ENCODE measurements around the gene IER2.
"Not testable (repeated sequence)": the region's sequence is repeated elsewhere in the genome, so short reads cannot be mapped to it uniquely, and the experiment has no call there.

IER2 gene

GRCh38 chr19:13181747-13182388 lies 31.7 kb downstream of the IER2 start:
- Histone ChIP-seq H3K36me3 (ENCODE audit: low read depth) (no peaks in the 10 kb centered on the region), H3K9me3 (ENCODE audit: severe bottlenecking) (no peaks in the 10 kb centered on the region), H3K27ac (ENCODE audit: poor library complexity, severe bottlenecking) (no peak overlapping the region), H3K4me3 (ENCODE audit: severe bottlenecking) (no peak overlapping the region), H3K27me3 (ENCODE audit: insufficient read depth, poor library complexity, severe bottlenecking) (no peaks in the 10 kb centered on the region), H3K4me1 (ENCODE audit: insufficient read depth, poor library complexity, severe bottlenecking) (no peaks in the 10 kb centered on the region)
- DNase-seq (ENCODE audit: low spot score), result no peak
- peak; percentile 23; the same call in 2 of the 3 replicates for ATAC-seq (ENCODE audit: low read depth)
- TF ChIP-seq, protein P1, sequence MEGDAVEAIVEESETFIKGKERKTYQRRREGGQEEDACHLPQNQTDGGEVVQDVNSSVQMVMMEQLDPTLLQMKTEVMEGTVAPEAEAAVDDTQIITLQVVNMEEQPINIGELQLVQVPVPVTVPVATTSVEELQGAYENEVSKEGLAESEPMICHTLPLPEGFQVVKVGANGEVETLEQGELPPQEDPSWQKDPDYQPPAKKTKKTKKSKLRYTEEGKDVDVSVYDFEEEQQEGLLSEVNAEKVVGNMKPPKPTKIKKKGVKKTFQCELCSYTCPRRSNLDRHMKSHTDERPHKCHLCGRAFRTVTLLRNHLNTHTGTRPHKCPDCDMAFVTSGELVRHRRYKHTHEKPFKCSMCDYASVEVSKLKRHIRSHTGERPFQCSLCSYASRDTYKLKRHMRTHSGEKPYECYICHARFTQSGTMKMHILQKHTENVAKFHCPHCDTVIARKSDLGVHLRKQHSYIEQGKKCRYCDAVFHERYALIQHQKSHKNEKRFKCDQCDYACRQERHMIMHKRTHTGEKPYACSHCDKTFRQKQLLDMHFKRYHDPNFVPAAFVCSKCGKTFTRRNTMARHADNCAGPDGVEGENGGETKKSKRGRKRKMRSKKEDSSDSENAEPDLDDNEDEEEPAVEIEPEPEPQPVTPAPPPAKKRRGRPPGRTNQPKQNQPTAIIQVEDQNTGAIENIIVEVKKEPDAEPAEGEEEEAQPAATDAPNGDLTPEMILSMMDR (IDR thresholded peaks at IDR 0.05; ENCODE audit: poor library complexity, severe bottlenecking), result no peak

GRCh38 chr19:13184926-13185325 lies 34.7 kb downstream of the IER2 start:
- not testable (repeated sequence) for H3K27ac ChIP-seq (ENCODE audit: poor library complexity, severe bottlenecking); H3K9me3 ChIP-seq (ENCODE audit: severe bottlenecking); DNase-seq (ENCODE audit: low spot score); H3K27me3 ChIP-seq (ENCODE audit: insufficient read depth, poor library complexity, severe bottlenecking); H3K4me3 ChIP-seq (ENCODE audit: severe bottlenecking); H3K36me3 ChIP-seq (ENCODE audit: low read depth); H3K4me1 ChIP-seq (ENCODE audit: insufficient read depth, poor library complexity, severe bottlenecking); ATAC-seq (ENCODE audit: low read depth)

GRCh38 chr19:13185763-13186657 lies 35.8 kb downstream of the IER2 start:
- not testable (repeated sequence) for H3K36me3 ChIP-seq (ENCODE audit: low read depth); H3K27ac ChIP-seq (ENCODE audit: poor library complexity, severe bottlenecking); DNase-seq (ENCODE audit: low spot score); ATAC-seq (ENCODE audit: low read depth); H3K4me1 ChIP-seq (ENCODE audit: insufficient read depth, poor library complexity, severe bottlenecking); H3K9me3 ChIP-seq (ENCODE audit: severe bottlenecking); H3K4me3 ChIP-seq (ENCODE audit: severe bottlenecking); H3K27me3 ChIP-seq (ENCODE audit: insufficient read depth, poor library complexity, severe bottlenecking)

DNA sequence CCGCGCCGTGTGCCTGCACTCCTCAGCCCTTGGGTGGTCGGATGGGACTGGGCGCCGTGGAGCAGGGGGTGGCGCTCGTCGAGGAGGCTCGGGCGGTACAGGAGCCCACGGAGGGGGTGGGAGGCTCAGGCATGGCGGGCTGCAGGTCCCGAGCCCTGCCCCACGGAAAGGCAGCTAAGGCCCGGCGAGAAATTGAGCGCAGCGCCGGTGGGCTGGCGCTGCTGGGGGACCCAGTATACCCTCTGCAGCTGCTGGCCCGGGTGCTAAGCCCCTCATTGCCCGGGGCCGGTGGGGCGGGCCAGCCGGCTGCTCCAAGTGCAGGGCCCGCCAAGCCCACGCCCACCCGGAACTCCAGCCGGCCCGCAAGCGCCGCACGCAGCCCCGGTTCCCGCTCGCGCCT lies 36.5 kb downstream of the IER2 start:
- H3K9me3 ChIP-seq (ENCODE audit: severe bottlenecking); H3K27me3 ChIP-seq (ENCODE audit: insufficient read depth, poor library complexity, severe bottlenecking); DNase-seq (ENCODE audit: low spot score); H3K4me3 ChIP-seq (ENCODE audit: severe bottlenecking); H3K27ac ChIP-seq (ENCODE audit: poor library complexity, severe bottlenecking); H3K36me3 ChIP-seq (ENCODE audit: low read depth); H3K4me1 ChIP-seq (ENCODE audit: insufficient read depth, poor library complexity, severe bottlenecking); ATAC-seq (ENCODE audit: low read depth): not testable (repeated sequence)

DNA sequence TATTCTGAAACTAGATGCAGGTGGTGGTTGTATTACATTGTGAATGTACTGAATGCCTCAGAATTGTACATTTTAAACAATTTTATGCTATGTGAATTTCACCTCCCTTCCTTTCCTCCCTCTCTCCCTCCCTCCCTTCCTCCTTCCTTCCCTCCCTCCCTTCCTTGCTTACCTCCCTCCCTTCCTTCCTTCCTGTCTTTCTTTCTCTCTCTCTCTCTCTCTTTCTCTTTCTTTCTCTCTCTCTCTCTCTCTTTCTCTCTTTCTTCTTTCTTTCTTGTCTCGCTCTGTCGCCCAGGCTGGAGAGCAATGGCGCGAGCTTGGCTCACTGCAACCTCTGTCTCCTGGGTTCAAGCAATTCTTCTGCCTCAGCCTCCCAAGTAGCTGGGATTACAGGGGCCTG lies 37.2 kb downstream of the IER2 start:
- ATAC-seq (ENCODE audit: low read depth) (no peak), DNase-seq (ENCODE audit: low spot score) (no peak)
- no peaks in the 10 kb centered on the region for H3K36me3 ChIP-seq (ENCODE audit: low read depth)
- no peak overlapping the region for H3K4me3 ChIP-seq (ENCODE audit: severe bottlenecking)
- TF ChIP-seq, protein P1 (IDR thresholded peaks at IDR 0.05; ENCODE audit: poor library complexity, severe bottlenecking), result no peak
- H3K27ac ChIP-seq (ENCODE audit: poor library complexity, severe bottlenecking), result no peak overlapping the region
- H3K9me3 ChIP-seq (ENCODE audit: severe bottlenecking), result no peaks in the 10 kb centered on the region
- H3K4me1 ChIP-seq (ENCODE audit: insufficient read depth, poor library complexity, severe bottlenecking), result no peaks in the 10 kb centered on the region
- H3K27me3 ChIP-seq (ENCODE audit: insufficient read depth, poor library complexity, severe bottlenecking), result no peaks in the 10 kb centered on the region

GRCh38 chr19:13189600-13189999 lies 39.4 kb downstream of the IER2 start:
- no peak overlapping the region for H3K27ac ChIP-seq (ENCODE audit: poor library complexity, severe bottlenecking)
- no peak overlapping the region for H3K4me3 ChIP-seq (ENCODE audit: severe bottlenecking)
- no peaks in the 10 kb centered on the region for H3K4me1 ChIP-seq (ENCODE audit: insufficient read depth, poor library complexity, severe bottlenecking)
- H3K27me3 ChIP-seq (ENCODE audit: insufficient read depth, poor library complexity, severe bottlenecking), result no peaks in the 10 kb centered on the region
- no peaks in the 10 kb centered on the region for H3K9me3 ChIP-seq (ENCODE audit: severe bottlenecking)
- no peaks in the 10 kb centered on the region for H3K36me3 ChIP-seq (ENCODE audit: low read depth)
- DNase-seq (ENCODE audit: low spot score) (no peak), ATAC-seq (ENCODE audit: low read depth) (no peak)
- TF ChIP-seq, protein P1 (IDR thresholded peaks at IDR 0.05; ENCODE audit: poor library complexity, severe bottlenecking), result no peak
